Panc1 (cell line): ENCODE results near the gene KRT34. TPM values are rescaled to one million over a fixed set of nuclear protein-coding genes. Genes with fewer than 3 reads are reported as not detected.

Source experiments
- total RNA-seq: library from RNA; stranded (reverse); gene quantifications from one replicate; pipeline ENCODE4 v1.2.1, GENCODE V29; 2021; ENCODE audit not compliant: unreplicated experiment

Gene KRT34
- total RNA-seq, 1 experiment from 2014 or later: not detected

Other genes starting within 250 kb of the KRT34 start
- not detected for gene KRTAP4-6, start 241.8 kb downstream of the KRT34 start, total RNA-seq
- not detected for gene KRTAP4-5, start 232.5 kb downstream of the KRT34 start, total RNA-seq
- gene KRTAP4-4, start 221.6 kb downstream of the KRT34 start, total RNA-seq: not detected
- gene KRTAP4-3, start 214.1 kb downstream of the KRT34 start, total RNA-seq: not detected
- not detected for gene KRTAP4-2, start 204.1 kb downstream of the KRT34 start, total RNA-seq
- gene KRTAP4-1, start 197.4 kb downstream of the KRT34 start, total RNA-seq: not detected
- gene KRTAP9-1, start 192.4 kb downstream of the KRT34 start, total RNA-seq: not detected
- gene KRTAP9-2, start 155.7 kb downstream of the KRT34 start, total RNA-seq: not detected
- not detected for gene KRTAP9-3, start 149.9 kb downstream of the KRT34 start, total RNA-seq
- not detected for gene KRTAP9-8, start 144.3 kb downstream of the KRT34 start, total RNA-seq
- not detected for gene KRTAP9-4, start 132.6 kb downstream of the KRT34 start, total RNA-seq
- gene KRTAP9-9, start 126.9 kb downstream of the KRT34 start, total RNA-seq: not detected
- not detected for gene KRTAP9-6, start 116.9 kb downstream of the KRT34 start, total RNA-seq
- not detected for gene KRTAP9-7, start 106.6 kb downstream of the KRT34 start, total RNA-seq
- not detected for gene KRTAP29-1, start 79.5 kb downstream of the KRT34 start, total RNA-seq
- gene KRTAP16-1, start 73.0 kb downstream of the KRT34 start, total RNA-seq: not detected
- not detected for gene KRTAP17-1, start 66.6 kb downstream of the KRT34 start, total RNA-seq
- gene KRT33A, start 31.5 kb downstream of the KRT34 start, total RNA-seq: not detected
- gene KRT33B, start 12.5 kb downstream of the KRT34 start, total RNA-seq: not detected
- not detected for gene KRT31, start 15.3 kb upstream of the KRT34 start, total RNA-seq
- not detected for gene KRT37, start 42.3 kb upstream of the KRT34 start, total RNA-seq
- gene KRT38, start 58.7 kb upstream of the KRT34 start, total RNA-seq: not detected
- 0.72 TPM for gene KRT32, start 85.1 kb upstream of the KRT34 start, total RNA-seq
- gene KRT35, start 98.8 kb upstream of the KRT34 start, total RNA-seq: not detected
- not detected for gene KRT36, start 107.6 kb upstream of the KRT34 start, total RNA-seq
- gene KRT13, start 123.3 kb upstream of the KRT34 start, total RNA-seq: 0.36 TPM
- gene KRT15, start 136.6 kb upstream of the KRT34 start, total RNA-seq: 70.4 TPM
- 2,383 TPM for gene KRT19, start 146.0 kb upstream of the KRT34 start, total RNA-seq
- gene KRT9, start 189.8 kb upstream of the KRT34 start, total RNA-seq: not detected
- not detected for gene KRT14, start 204.6 kb upstream of the KRT34 start, total RNA-seq
- 1.6 TPM for gene KRT16, start 230.5 kb upstream of the KRT34 start, total RNA-seq
- 1.9 TPM for gene KRT17, start 242.3 kb upstream of the KRT34 start, total RNA-seq